Measurements from ENCODE around the gene EIF2B2.

EIF2B2 gene

DNA sequence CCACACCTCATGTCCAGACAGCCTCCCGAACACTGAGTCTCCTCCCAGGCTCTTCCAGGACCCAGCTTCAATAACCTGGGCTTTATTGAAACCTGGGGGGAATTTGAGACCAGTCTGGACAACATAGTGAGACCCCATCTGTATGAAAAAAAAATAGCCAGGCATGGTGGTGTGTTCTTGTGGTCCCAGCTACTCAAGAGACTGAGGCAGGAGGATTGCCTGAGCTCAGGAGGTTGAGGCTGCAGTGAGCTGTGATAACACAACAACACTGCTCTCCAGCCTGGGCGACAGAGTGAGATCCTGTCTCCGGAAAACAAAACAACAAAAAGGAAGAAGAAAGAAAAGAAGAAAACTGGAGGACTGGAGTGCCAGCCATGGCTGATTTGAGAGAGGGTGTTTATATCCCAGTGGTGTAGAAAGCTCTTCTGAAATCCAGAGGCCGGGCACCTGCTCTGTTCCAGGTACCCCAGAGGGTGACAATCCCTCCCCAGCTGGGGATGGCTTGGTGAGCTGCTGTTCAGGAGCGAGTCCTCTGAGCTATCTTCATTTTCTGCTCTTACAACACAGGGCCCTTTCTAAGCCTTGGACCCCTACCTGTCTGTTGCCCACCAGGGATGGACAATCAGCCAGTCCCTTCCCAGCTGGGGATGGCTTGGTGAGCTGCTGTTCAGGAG lies 41.3 kb upstream of the EIF2B2 start:
- TF ChIP-seq SIN3A (IDR thresholded peaks at IDR 0.05; ENCODE audit: borderline replicate concordance, insufficient read depth, low read length) (no peak), POLR2AphosphoS5 (IDR thresholded peaks at IDR 0.05; ENCODE audit: low read depth, low read length) (no peak), FOXP2 (optimal IDR thresholded peaks at IDR 0.05; ENCODE audit: borderline replicate concordance, extremely low read depth, extremely low read length, insufficient read depth) (no peak), REST (IDR thresholded peaks at IDR 0.05; ENCODE audit: insufficient read depth in 1 of 2, low read depth in 2 of 2, low read length in 2 of 2) (no peak), TAF1 (IDR thresholded peaks at IDR 0.05; ENCODE audit: borderline replicate concordance, insufficient read depth, low read length) (no peak)

DNA sequence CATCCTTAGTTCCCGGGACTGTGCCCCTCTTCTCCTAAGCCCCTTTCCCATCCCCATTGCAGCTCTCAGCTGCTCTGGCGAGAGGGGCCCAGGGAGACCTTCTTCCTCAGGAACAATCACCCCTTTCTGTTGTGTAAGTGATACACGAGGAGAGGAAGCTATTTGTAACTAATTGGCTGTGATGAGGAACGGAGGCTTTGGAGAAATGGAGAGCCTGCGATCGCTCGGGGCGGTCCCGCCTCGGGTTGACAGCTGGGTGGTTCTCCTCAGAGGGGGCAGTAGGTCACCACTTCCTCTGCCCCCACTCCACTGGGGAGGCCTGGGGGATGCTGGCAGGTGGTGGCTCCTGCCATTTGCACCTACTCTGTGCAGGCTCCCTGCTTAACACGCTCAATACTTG lies 40.7 kb upstream of the EIF2B2 start:
- TF ChIP-seq FOXP2 (optimal IDR thresholded peaks at IDR 0.05; ENCODE audit: borderline replicate concordance, extremely low read depth, extremely low read length, insufficient read depth): no peak
- TF ChIP-seq REST (IDR thresholded peaks at IDR 0.05; ENCODE audit: insufficient read depth in 1 of 2, low read depth in 2 of 2, low read length in 2 of 2): no peak
- TF ChIP-seq TAF1 (IDR thresholded peaks at IDR 0.05; ENCODE audit: borderline replicate concordance, insufficient read depth, low read length): no peak
- TF ChIP-seq SIN3A (IDR thresholded peaks at IDR 0.05; ENCODE audit: borderline replicate concordance, insufficient read depth, low read length): no peak
- no peak for TF ChIP-seq POLR2AphosphoS5 (IDR thresholded peaks at IDR 0.05; ENCODE audit: low read depth, low read length)

- TF ChIP-seq REST (IDR thresholded peaks at IDR 0.05; ENCODE audit: insufficient read depth in 1 of 2, low read depth in 2 of 2, low read length in 2 of 2) (no peak), TAF1 (IDR thresholded peaks at IDR 0.05; ENCODE audit: borderline replicate concordance, insufficient read depth, low read length) (no peak), SIN3A (IDR thresholded peaks at IDR 0.05; ENCODE audit: borderline replicate concordance, insufficient read depth, low read length) (no peak), POLR2AphosphoS5 (IDR thresholded peaks at IDR 0.05; ENCODE audit: low read depth, low read length) (no peak), FOXP2 (optimal IDR thresholded peaks at IDR 0.05; ENCODE audit: borderline replicate concordance, extremely low read depth, extremely low read length, insufficient read depth) (no peak)
These were observed 40.2 kb upstream of the EIF2B2 start for GRCh38 chr14:74962493-74962892.

DNA sequence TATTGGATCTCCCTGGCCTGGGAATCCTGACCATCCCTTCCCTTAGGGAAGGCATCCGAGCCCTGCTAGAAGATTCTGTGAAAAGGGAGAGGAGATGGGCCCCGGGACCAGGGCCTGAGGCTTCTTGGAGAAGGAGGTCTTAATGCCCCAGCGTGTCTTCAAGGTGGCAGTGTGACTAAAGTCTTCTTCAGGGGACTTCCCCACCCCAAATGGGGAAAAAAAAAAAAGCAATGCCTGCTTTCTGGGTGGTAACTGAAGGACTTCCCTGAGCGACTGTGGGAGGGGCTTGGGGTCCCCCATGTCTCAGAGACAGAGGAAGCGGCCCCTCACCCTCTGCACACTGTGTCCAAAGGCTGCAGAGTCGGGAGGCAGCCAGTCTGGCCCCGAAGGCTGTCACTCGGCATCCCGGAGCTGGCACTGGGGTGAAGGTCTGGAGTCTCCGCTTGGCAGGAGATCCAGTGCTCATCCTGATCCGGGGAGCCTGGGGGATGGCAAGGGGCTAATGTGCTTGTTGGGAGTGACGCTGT lies 39.5 kb upstream of the EIF2B2 start:
- TF ChIP-seq TAF1 (IDR thresholded peaks at IDR 0.05; ENCODE audit: borderline replicate concordance, insufficient read depth, low read length) (no peak), FOXP2 (optimal IDR thresholded peaks at IDR 0.05; ENCODE audit: borderline replicate concordance, extremely low read depth, extremely low read length, insufficient read depth) (no peak)

DNA sequence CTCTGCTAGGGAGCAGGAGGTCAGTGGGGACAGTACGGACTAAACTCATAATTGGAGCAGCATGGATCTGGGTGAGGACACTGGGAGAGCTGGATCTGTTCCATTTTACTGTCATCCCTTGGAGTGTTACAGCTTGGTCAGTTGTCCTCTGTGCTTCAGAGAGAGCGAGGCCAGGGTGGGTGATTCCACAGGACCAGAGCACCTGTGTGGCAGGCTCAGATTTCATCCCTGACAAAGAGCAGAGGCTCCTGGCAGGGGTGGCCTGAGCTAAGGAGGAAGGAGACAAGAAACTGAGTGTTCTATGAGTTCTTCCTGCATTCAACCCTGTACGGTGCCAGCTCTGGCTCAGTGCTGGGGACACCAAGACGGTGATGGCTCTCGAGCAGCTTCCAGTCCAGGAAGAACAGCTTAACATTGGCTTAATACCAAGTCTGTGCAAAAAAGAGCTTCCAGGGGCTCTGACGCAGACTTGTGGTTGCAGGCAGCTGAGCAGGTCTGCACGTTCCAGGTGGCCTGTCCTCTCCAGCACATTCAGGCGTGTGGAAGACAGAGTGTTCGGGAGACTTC lies 38.9 kb upstream of the EIF2B2 start:
- TF ChIP-seq FOXP2 (optimal IDR thresholded peaks at IDR 0.05; ENCODE audit: borderline replicate concordance, extremely low read depth, extremely low read length, insufficient read depth) (no peak), REST (IDR thresholded peaks at IDR 0.05; ENCODE audit: insufficient read depth in 1 of 2, low read depth in 2 of 2, low read length in 2 of 2) (no peak), SIN3A (IDR thresholded peaks at IDR 0.05; ENCODE audit: borderline replicate concordance, insufficient read depth, low read length) (no peak), POLR2AphosphoS5 (IDR thresholded peaks at IDR 0.05; ENCODE audit: low read depth, low read length) (no peak), TAF1 (IDR thresholded peaks at IDR 0.05; ENCODE audit: borderline replicate concordance, insufficient read depth, low read length) (no peak)

Data from PFSK-1 (cell line).